ENCODE measurements around the gene ITPR1. TPM values are rescaled to one million over a fixed set of nuclear protein-coding genes. Genes with fewer than 3 reads are reported as not detected.

ITPR1 gene
- total RNA-seq, 1 experiment from 2014 or later: 48.5 TPM

GRCh38 chr3:4816718-4817117, 323.6 kb downstream of the ITPR1 start:
- no peak overlapping the region for H3K27ac ChIP-seq (ENCODE audit: low read length)
- no TSS peak for BruUV-seq (replicated peaks)
- DNase-seq (no peak), ATAC-seq (no peak)
- H3K4me1 ChIP-seq (ENCODE audit: insufficient read depth, low read length): peaks cover 29% of the 10 kb centered on the region
- ChIA-PET CTCF (no interaction called here), POLR2A (ENCODE audit: unreplicated experiment) (no interaction called here)
- no peaks in the 10 kb centered on the region for H4K20me1 ChIP-seq (ENCODE audit: low read length)
- TF ChIP-seq EZH2phosphoT487 (IDR thresholded peaks at IDR 0.05; ENCODE audit: borderline replicate concordance, low read length): no peak
- TF ChIP-seq EZH2 (IDR thresholded peaks at IDR 0.05; ENCODE audit: low read length, unreplicated experiment): no peak
- no peak for TF ChIP-seq CTCF (conservative IDR thresholded peaks at IDR 0.05; ENCODE audit: low read depth, low read length)
- H3K9me2 ChIP-seq (replicated peaks; ENCODE audit: low read length): no peaks in the 10 kb centered on the region
- no peaks in the 10 kb centered on the region for H3K79me2 ChIP-seq (ENCODE audit: low read length)
- intact Hi-C loops (cut with micrococcal nuclease): no loop called here
- no peak overlapping the region for H3K4me3 ChIP-seq (ENCODE audit: low read length)
- H2AFZ ChIP-seq (ENCODE audit: low read length): no peak overlapping the region
- H3K9ac ChIP-seq (ENCODE audit: low read length): no peak overlapping the region
- H3K36me3 ChIP-seq (ENCODE audit: low read depth, low read length): peaks cover 33% of the 10 kb centered on the region
- no peaks in the 10 kb centered on the region for H3F3A ChIP-seq (ENCODE audit: low read length, unreplicated experiment)
- no peaks in the 10 kb centered on the region for H3K27me3 ChIP-seq (ENCODE audit: low read length)
- H3K4me2 ChIP-seq (ENCODE audit: low read length): no peak overlapping the region
- H3K9me3 ChIP-seq (ENCODE audit: low read length): 0 out of 2 replicates have a peak, but pooled peaks cover 15% of the 10 kb centered on the region

DNA sequence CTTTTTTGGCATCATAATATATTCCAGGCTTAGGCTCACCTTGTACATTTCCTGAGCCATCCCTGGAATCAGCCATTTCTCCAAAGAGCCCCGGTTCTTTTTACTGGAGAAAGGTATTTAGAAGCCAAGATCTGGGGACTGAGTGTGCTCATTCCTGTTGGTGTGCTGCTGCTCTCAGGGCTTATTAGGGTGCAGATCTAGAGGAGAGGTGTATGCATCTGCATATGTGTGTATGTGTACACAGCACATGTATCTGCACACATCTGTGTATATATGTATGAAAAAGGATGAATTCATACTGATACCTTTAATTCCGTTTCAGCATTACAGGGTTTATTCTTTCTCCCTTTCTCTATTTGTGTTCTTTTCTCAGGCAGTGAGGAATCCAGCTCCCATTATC, 324.0 kb downstream of the ITPR1 start:
- Histone ChIP-seq H3K36me3 (ENCODE audit: low read depth, low read length) (peaks cover 33% of the 10 kb centered on the region), H3K9me3 (ENCODE audit: low read length) (0 out of 2 replicates have a peak, but pooled peaks cover 15% of the 10 kb centered on the region), H4K20me1 (ENCODE audit: low read length) (no peaks in the 10 kb centered on the region), H3K4me3 (ENCODE audit: low read length) (no peak overlapping the region), H2AFZ (ENCODE audit: low read length) (no peak overlapping the region), H3K27me3 (ENCODE audit: low read length) (no peaks in the 10 kb centered on the region), H3K79me2 (ENCODE audit: low read length) (no peaks in the 10 kb centered on the region), H3K9me2 (replicated peaks; ENCODE audit: low read length) (no peaks in the 10 kb centered on the region), H3K9ac (ENCODE audit: low read length) (no peak overlapping the region), H3K27ac (ENCODE audit: low read length) (no peak overlapping the region), H3K4me1 (ENCODE audit: insufficient read depth, low read length) (peaks cover 29% of the 10 kb centered on the region), H3F3A (ENCODE audit: low read length, unreplicated experiment) (no peaks in the 10 kb centered on the region), H3K4me2 (ENCODE audit: low read length) (no peak overlapping the region)
- BruUV-seq (replicated peaks): no TSS peak
- no peak for DNase-seq
- intact Hi-C loops (cut with micrococcal nuclease): no loop called here
- ATAC-seq: no peak
- POLR2A ChIA-PET (ENCODE audit: unreplicated experiment): no interaction called here
- TF ChIP-seq EZH2 (IDR thresholded peaks at IDR 0.05; ENCODE audit: low read length, unreplicated experiment) (no peak), CTCF (conservative IDR thresholded peaks at IDR 0.05; ENCODE audit: low read depth, low read length) (no peak), EZH2phosphoT487 (IDR thresholded peaks at IDR 0.05; ENCODE audit: borderline replicate concordance, low read length) (no peak)
- CTCF ChIA-PET: no interaction called here

GRCh38 chr3:4818164-4818563, 325.0 kb downstream of the ITPR1 start:
- Histone ChIP-seq H3K36me3 (ENCODE audit: low read depth, low read length) (peaks cover 33% of the 10 kb centered on the region), H3K79me2 (ENCODE audit: low read length) (no peaks in the 10 kb centered on the region), H3K9me3 (ENCODE audit: low read length) (0 out of 2 replicates have a peak, but pooled peaks cover 15% of the 10 kb centered on the region), H3K27ac (ENCODE audit: low read length) (no peak overlapping the region), H2AFZ (ENCODE audit: low read length) (no peak overlapping the region), H3F3A (ENCODE audit: low read length, unreplicated experiment) (no peaks in the 10 kb centered on the region), H3K9ac (ENCODE audit: low read length) (no peak overlapping the region), H3K4me2 (ENCODE audit: low read length) (no peak overlapping the region), H3K9me2 (replicated peaks; ENCODE audit: low read length) (no peaks in the 10 kb centered on the region), H4K20me1 (ENCODE audit: low read length) (no peaks in the 10 kb centered on the region), H3K4me1 (ENCODE audit: insufficient read depth, low read length) (peaks cover 29% of the 10 kb centered on the region), H3K27me3 (ENCODE audit: low read length) (no peaks in the 10 kb centered on the region), H3K4me3 (ENCODE audit: low read length) (no peak overlapping the region)
- CTCF ChIA-PET: no interaction called here
- ATAC-seq: no peak
- no TSS peak for BruUV-seq (replicated peaks)
- intact Hi-C loops (cut with micrococcal nuclease): no loop called here
- TF ChIP-seq CTCF (conservative IDR thresholded peaks at IDR 0.05; ENCODE audit: low read depth, low read length): no peak
- no peak for TF ChIP-seq EZH2 (IDR thresholded peaks at IDR 0.05; ENCODE audit: low read length, unreplicated experiment)
- no peak for TF ChIP-seq EZH2phosphoT487 (IDR thresholded peaks at IDR 0.05; ENCODE audit: borderline replicate concordance, low read length)
- no peak for DNase-seq
- POLR2A ChIA-PET (ENCODE audit: unreplicated experiment): no interaction called here
